Ishikawa (cell line): ENCODE measurements around the gene ANP32B.

Experiments
- CEBPB ChIP-seq: IDR thresholded peaks from 2 replicates; pipeline ENCODE4 v1.6.1; 2012
- CREB1 ChIP-seq: IDR thresholded peaks from 2 replicates; pipeline ENCODE4 v1.6.1; 2012; ENCODE audit warnings: low read depth
- EGR1 ChIP-seq: IDR thresholded peaks from 2 replicates; pipeline ENCODE4 v1.6.1; 2012
- EP300 ChIP-seq: IDR thresholded peaks from 2 replicates; pipeline ENCODE4 v1.6.1; 2012; ENCODE audit warnings: borderline replicate concordance
- FOXM1 ChIP-seq: IDR thresholded peaks from 2 replicates; pipeline ENCODE4 v1.6.1; 2012; ENCODE audit warnings: low read depth, borderline replicate concordance
- NFIC ChIP-seq: IDR thresholded peaks from 2 replicates; pipeline ENCODE4 v1.6.1; 2012
- RAD21 ChIP-seq: IDR thresholded peaks from 2 replicates; pipeline ENCODE4 v1.6.1; 2012; ENCODE audit warnings: low read depth
- REST ChIP-seq: IDR thresholded peaks from 2 replicates; pipeline ENCODE4 v1.6.1; 2012; ENCODE audit warnings: low read depth, mild to moderate bottlenecking
- TAF1 ChIP-seq: IDR thresholded peaks from 2 replicates; pipeline ENCODE4 v1.6.1; 2012; ENCODE audit warnings: low read depth, mild to moderate bottlenecking
- TCF12 ChIP-seq: IDR thresholded peaks from 2 replicates; pipeline ENCODE4 v1.6.1; 2012; ENCODE audit warnings: low read depth
- TEAD4 ChIP-seq: IDR thresholded peaks from 2 replicates; pipeline ENCODE4 v1.6.1; 2012
- YY1 ChIP-seq: IDR thresholded peaks from 2 replicates; pipeline ENCODE4 v1.6.1; 2012; ENCODE audit warnings: low read depth
- ZBTB7A ChIP-seq: IDR thresholded peaks from 2 replicates; pipeline ENCODE4 v1.6.1; 2012; ENCODE audit warnings: low read depth
- TF ChIP-seq, protein P1 (sequence below): IDR thresholded peaks from 2 replicates; pipeline ENCODE4 v1.6.1; 2012
- TF ChIP-seq, protein P2 (sequence below): IDR thresholded peaks from 2 replicates; pipeline ENCODE4 v1.6.1; 2012

The ANP32B gene

GRCh38 chr9:97987487-97987886 is 4.3 kb downstream of the ANP32B start:
- TF ChIP-seq, protein P1, sequence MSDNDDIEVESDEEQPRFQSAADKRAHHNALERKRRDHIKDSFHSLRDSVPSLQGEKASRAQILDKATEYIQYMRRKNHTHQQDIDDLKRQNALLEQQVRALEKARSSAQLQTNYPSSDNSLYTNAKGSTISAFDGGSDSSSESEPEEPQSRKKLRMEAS: no peak
- TF ChIP-seq EP300 (no peak), CEBPB (no peak), TEAD4 (no peak), TAF1 (no peak), CREB1 (no peak), ZBTB7A (no peak), TCF12 (no peak), REST (no peak), YY1 (no peak), RAD21 (no peak), EGR1 (no peak)
- TF ChIP-seq, protein P2, sequence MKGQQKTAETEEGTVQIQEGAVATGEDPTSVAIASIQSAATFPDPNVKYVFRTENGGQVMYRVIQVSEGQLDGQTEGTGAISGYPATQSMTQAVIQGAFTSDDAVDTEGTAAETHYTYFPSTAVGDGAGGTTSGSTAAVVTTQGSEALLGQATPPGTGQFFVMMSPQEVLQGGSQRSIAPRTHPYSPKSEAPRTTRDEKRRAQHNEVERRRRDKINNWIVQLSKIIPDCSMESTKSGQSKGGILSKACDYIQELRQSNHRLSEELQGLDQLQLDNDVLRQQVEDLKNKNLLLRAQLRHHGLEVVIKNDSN: no peak

- TF ChIP-seq ZBTB7A: no peak
- no peak for TF ChIP-seq RAD21
- no peak for TF ChIP-seq EP300
- TF ChIP-seq CREB1: no peak
- no peak for TF ChIP-seq YY1
- TF ChIP-seq TEAD4: no peak
- TF ChIP-seq, protein P1: no peak
- TF ChIP-seq TAF1: no peak
Measured at GRCh38 chr9:97990259-97990658, 7.1 kb downstream of the ANP32B start.

- no peak for TF ChIP-seq RAD21
Measured at GRCh38 chr9:97991818-97992217, 8.7 kb downstream of the ANP32B start.

GRCh38 chr9:97992219-97992618 is 9.1 kb downstream of the ANP32B start:
- no peak for TF ChIP-seq FOXM1
- TF ChIP-seq REST: no peak
- TF ChIP-seq TAF1: no peak
- TF ChIP-seq, protein P1: no peak
- no peak for TF ChIP-seq NFIC

GRCh38 chr9:97993000-97993399 is 9.9 kb downstream of the ANP32B start:
- TF ChIP-seq REST: no peak
- no peak for TF ChIP-seq CREB1
- TF ChIP-seq TEAD4: no peak
- no peak for TF ChIP-seq YY1
- TF ChIP-seq TAF1: no peak

DNA sequence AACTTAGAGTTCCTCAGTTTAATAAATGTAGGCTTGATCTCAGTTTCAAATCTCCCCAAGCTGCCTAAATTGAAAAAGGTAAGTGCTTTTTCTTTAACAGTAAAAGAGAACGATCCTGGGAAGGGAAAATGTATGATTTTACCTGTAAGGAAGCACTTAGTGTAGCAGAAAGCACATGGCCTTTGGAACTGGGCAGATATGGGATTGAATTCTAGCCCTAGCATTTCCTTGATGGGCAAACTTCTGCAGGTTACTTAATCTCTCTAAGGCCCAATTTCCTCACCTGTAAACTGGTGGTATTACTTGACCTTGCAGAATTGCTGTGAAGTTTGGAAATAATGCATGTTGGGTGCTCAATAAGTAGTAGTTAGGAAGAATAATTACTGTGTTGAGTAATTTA is 11.6 kb downstream of the ANP32B start:
- TF ChIP-seq, protein P2: no peak
- TF ChIP-seq CEBPB: no peak
- TF ChIP-seq, protein P1: no peak
- no peak for TF ChIP-seq NFIC
- TF ChIP-seq ZBTB7A: no peak
- no peak for TF ChIP-seq TAF1
- no peak for TF ChIP-seq RAD21
- TF ChIP-seq TEAD4: no peak
- TF ChIP-seq CREB1: no peak
- no peak for TF ChIP-seq FOXM1
